ENCODE results near the gene TSR3. TPM values are rescaled to one million over a fixed set of nuclear protein-coding genes. Genes with fewer than 3 reads are reported as not detected.

The TSR3 gene
- total and polyA plus RNA-seq, 2 of the 13 experiments (the other 11 are each of a cell fraction or from before 2014, with no cell fraction given), result 24.2 to 51.0 TPM

- TF ChIP-seq, protein P1, sequence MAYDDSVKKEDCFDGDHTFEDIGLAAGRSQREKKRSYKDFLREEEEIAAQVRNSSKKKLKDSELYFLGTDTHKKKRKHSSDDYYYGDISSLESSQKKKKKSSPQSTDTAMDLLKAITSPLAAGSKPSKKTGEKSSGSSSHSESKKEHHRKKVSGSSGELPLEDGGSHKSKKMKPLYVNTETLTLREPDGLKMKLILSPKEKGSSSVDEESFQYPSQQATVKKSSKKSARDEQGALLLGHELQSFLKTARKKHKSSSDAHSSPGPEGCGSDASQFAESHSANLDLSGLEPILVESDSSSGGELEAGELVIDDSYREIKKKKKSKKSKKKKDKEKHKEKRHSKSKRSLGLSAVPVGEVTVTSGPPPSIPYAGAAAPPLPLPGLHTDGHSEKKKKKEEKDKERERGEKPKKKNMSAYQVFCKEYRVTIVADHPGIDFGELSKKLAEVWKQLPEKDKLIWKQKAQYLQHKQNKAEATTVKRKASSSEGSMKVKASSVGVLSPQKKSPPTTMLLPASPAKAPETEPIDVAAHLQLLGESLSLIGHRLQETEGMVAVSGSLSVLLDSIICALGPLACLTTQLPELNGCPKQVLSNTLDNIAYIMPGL (CRISPR knock-in tag; IDR thresholded peaks at IDR 0.05; ENCODE audit: borderline replicate concordance in 1 of 2, low read depth in 1 of 2), result no peak; a peak in 2 of 4 replicates
- TF ChIP-seq ZMYM3 (CRISPR knock-in tag; IDR thresholded peaks at IDR 0.05), result peak; percentile 73
- TF ChIP-seq ZBTB38 (CRISPR knock-in tag; IDR thresholded peaks at IDR 0.05), result no peak
- 0 out of 2 replicates have a peak, but pooled peaks have one; percentile 10 for TF ChIP-seq ZNF609 (CRISPR knock-in tag; IDR thresholded peaks at IDR 0.05; ENCODE audit: borderline replicate concordance)
- 0 out of 2 replicates have a peak, but pooled peaks have one; percentile 36 for TF ChIP-seq ZNF317 (CRISPR knock-in tag; IDR thresholded peaks at IDR 0.05)
- TF ChIP-seq ZNF292 (CRISPR knock-in tag; IDR thresholded peaks at IDR 0.05; ENCODE audit: borderline replicate concordance, low read depth), result no peak
- TF ChIP-seq, protein P2, sequence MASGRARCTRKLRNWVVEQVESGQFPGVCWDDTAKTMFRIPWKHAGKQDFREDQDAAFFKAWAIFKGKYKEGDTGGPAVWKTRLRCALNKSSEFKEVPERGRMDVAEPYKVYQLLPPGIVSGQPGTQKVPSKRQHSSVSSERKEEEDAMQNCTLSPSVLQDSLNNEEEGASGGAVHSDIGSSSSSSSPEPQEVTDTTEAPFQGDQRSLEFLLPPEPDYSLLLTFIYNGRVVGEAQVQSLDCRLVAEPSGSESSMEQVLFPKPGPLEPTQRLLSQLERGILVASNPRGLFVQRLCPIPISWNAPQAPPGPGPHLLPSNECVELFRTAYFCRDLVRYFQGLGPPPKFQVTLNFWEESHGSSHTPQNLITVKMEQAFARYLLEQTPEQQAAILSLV (CRISPR knock-in tag; IDR thresholded peaks at IDR 0.05; ENCODE audit: borderline replicate concordance), result no peak
- no peak for TF ChIP-seq NCOA2 (CRISPR knock-in tag; IDR thresholded peaks at IDR 0.05)
- TF ChIP-seq FIP1L1 (IDR thresholded peaks at IDR 0.05; ENCODE audit: borderline replicate concordance, insufficient read depth, low read depth, low read length), result no peak
- TF ChIP-seq CEBPG (CRISPR knock-in tag; IDR thresholded peaks at IDR 0.05), result no peak
- no peak for TF ChIP-seq SAP130 (CRISPR knock-in tag; IDR thresholded peaks at IDR 0.05; ENCODE audit: low read depth)
- TF ChIP-seq TOPORS (CRISPR knock-in tag; IDR thresholded peaks at IDR 0.05), result no peak
- TF ChIP-seq ZNF552 (CRISPR knock-in tag; IDR thresholded peaks at IDR 0.05; ENCODE audit: borderline replicate concordance), result no peak
- no peak for TF ChIP-seq RELA (CRISPR knock-in tag; IDR thresholded peaks at IDR 0.05)
- no peak for TF ChIP-seq ZNF44 (CRISPR knock-in tag; IDR thresholded peaks at IDR 0.05)
- TF ChIP-seq ZBTB10 (CRISPR knock-in tag; IDR thresholded peaks at IDR 0.05; ENCODE audit: borderline replicate concordance), result no peak
These were observed 20.6 kb downstream of the TSR3 start (continued) for GRCh38 chr16:1330931-1331711.
